HCT116 (cell line): ENCODE data around the gene PCNX1. TPM values are rescaled to one million over a fixed set of nuclear protein-coding genes. Genes with fewer than 3 reads are reported as not detected.

Experiments used
- ATAC-seq: fragments of 200-7000 bp; cut with Tn5 transposase; 2 replicates; pipeline ENCODE4 v1.9.1; 2020; ENCODE audit warnings: mild to moderate bottlenecking, moderate library complexity
- BruUV-seq: library from RNA; stranded (reverse); fragments of 400-500 nt; replicated peaks from 2 replicates; lab custom pipeline; 2021; lab: Mats Ljungman, UMichigan
- CTCF ChIA-PET: fragments of 300-600 bp; sonication (Branson Sonifier 250); formaldehyde crosslinking; loops from one replicate; lab custom pipeline; 2021; ENCODE audit warnings: antibody characterized with exemption; lab: Charles Lee
- POLR2A ChIA-PET: fragments of 300-600, 350-600 bp; sonication (Branson Sonifier 250); formaldehyde crosslinking; loops from one replicate; lab custom pipeline; 2021; ENCODE audit warnings: antibody characterized with exemption; lab: Charles Lee
- RAD21 ChIA-PET, 2 experiments: fragments of 300-600 bp; sonication (Branson Sonifier 250); formaldehyde crosslinking; loops; one replicate each; lab custom pipeline; 2023; ENCODE audit warnings: low total read pairs in 2 of 2; ENCODE audit not compliant: uncharacterized antibody in 2 of 2, unreplicated experiment in 2 of 2, low non-redundant PET in 1 of 2; lab: Charles Lee
- DNase-seq: peaks from one replicate; pipeline ENCODE4 v3.0.0-alpha.2; 2010; ENCODE audit warnings: low read depth, low spot score
- H2AFZ ChIP-seq: fragments of 200-600 bp; shearing (Covaris generic), sonication (generic); 2 replicates; pipeline ENCODE4 v1.6.1; 2017; ENCODE audit warnings: low read depth, mixed run types, mixed read lengths, antibody characterized with exemption, low read length; ENCODE audit not compliant: poor library complexity, severe bottlenecking
- H3K27ac ChIP-seq: 2 replicates; pipeline ENCODE4 v1.5.1; 2012; ENCODE audit warnings: low read depth, low read length
- H3K27me3 ChIP-seq: fragments of 200-600 bp; sonication (generic); 2 replicates; pipeline ENCODE4 v1.6.1; 2016; ENCODE audit warnings: mixed run types, low read length, mixed read lengths; ENCODE audit not compliant: insufficient read depth
- H3K36me3 ChIP-seq, 2 experiments: fragments of 200-500 bp in 1 of 2; fragments of 200-600 bp in 1 of 2; sonication (Bioruptor generic) in 1 of 2; sonication (generic) in 1 of 2; 2 replicates each; pipeline versions ENCODE4 v1.5.1 to v1.6.1; 2014 to 2016; ENCODE audit warnings: low read length in 2 of 2, inconsistent platforms in 1 of 2, mixed read lengths in 1 of 2, mixed run types in 1 of 2; ENCODE audit not compliant: insufficient read depth in 2 of 2, control insufficient read depth in 1 of 2
- H3K4me1 ChIP-seq, 2 experiments: fragments of 200-600 bp in 1 of 2; sonication (generic) in 1 of 2; 2 replicates each; pipeline versions ENCODE4 v1.5.1 to v1.6.1; 2012 to 2017; ENCODE audit warnings: low read length in 2 of 2, inconsistent platforms in 1 of 2, mild to moderate bottlenecking in 1 of 2, mixed read lengths in 1 of 2, mixed run types in 1 of 2, moderate library complexity in 1 of 2; ENCODE audit not compliant: insufficient read depth in 2 of 2, control insufficient read depth in 1 of 2
- H3K4me2 ChIP-seq: fragments of 200-600 bp; sonication (generic); 2 replicates; pipeline ENCODE4 v1.6.1; 2017; ENCODE audit warnings: mixed run types, low read length, mixed read lengths
- H3K4me3 ChIP-seq, 2 experiments: fragments of 200-600 bp in 1 of 2; sonication (generic) in 1 of 2; replicated peaks in 1 of 2; 2 replicates each; pipeline ENCODE4 v1.5.1; 2011 to 2016; ENCODE audit warnings: low read length in 2 of 2, control low read depth in 1 of 2, low read depth in 1 of 2, mild to moderate bottlenecking in 1 of 2, mixed read lengths in 1 of 2, mixed run types in 1 of 2
- H3K79me2 ChIP-seq: fragments of 200-600 bp; sonication (generic); 2 replicates; pipeline ENCODE4 v1.6.1; 2017; ENCODE audit warnings: mild to moderate bottlenecking, mixed run types, low read length, moderate library complexity, mixed read lengths; ENCODE audit not compliant: insufficient read depth
- H3K9ac ChIP-seq: fragments of 200-600 bp; sonication (generic); 2 replicates; pipeline ENCODE4 v1.6.1; 2016; ENCODE audit warnings: low read length, mixed read lengths
- H3K9me2 ChIP-seq: fragments of 200-600 bp; sonication (generic), shearing (Covaris generic); 2 replicates; pipeline ENCODE4 v1.6.1; 2017; ENCODE audit warnings: mixed run types, mild to moderate bottlenecking, moderate library complexity; ENCODE audit not compliant: insufficient read depth
- H3K9me3 ChIP-seq, 2 experiments: fragments of 200-500 bp in 1 of 2; fragments of 200-600 bp in 1 of 2; sonication (Bioruptor generic) in 1 of 2; sonication (generic) in 1 of 2; 2 replicates each; pipeline ENCODE4 v1.6.1; 2014 to 2017; ENCODE audit warnings: low read length in 2 of 2, mixed read lengths in 2 of 2, inconsistent platforms in 1 of 2, low read depth in 1 of 2, mild to moderate bottlenecking in 1 of 2, mixed run types in 1 of 2, moderate library complexity in 1 of 2; ENCODE audit not compliant: control insufficient read depth in 1 of 2, insufficient read depth in 1 of 2
- H4K20me1 ChIP-seq: fragments of 200-600 bp; sonication (generic), shearing (Covaris generic); 2 replicates; pipeline ENCODE4 v1.6.1; 2017; ENCODE audit warnings: mixed run types, mild to moderate bottlenecking, moderate library complexity; ENCODE audit not compliant: insufficient read depth
- ATF3 ChIP-seq: IDR thresholded peaks from 2 replicates; pipeline ENCODE4 v1.6.1; 2012
- ELF1 ChIP-seq: IDR thresholded peaks from 2 replicates; pipeline ENCODE4 v1.6.1; 2012; ENCODE audit warnings: low read depth, borderline replicate concordance
- EZH2 ChIP-seq: fragments of 200-600 bp; sonication (generic); IDR thresholded peaks from 2 replicates; pipeline ENCODE4 v1.6.1; 2017; ENCODE audit warnings: antibody characterized with exemption, mixed run types
- FOSL1 ChIP-seq: IDR thresholded peaks from 2 replicates; pipeline ENCODE4 v1.6.1; 2012; ENCODE audit warnings: low read depth
- POLR2A ChIP-seq: IDR thresholded peaks from 2 replicates; pipeline ENCODE4 v1.7.0; 2011; ENCODE audit warnings: borderline replicate concordance; ENCODE audit not compliant: insufficient read depth, insufficient read length; ENCODE audit errors: extremely low read depth
- RAD21 ChIP-seq: IDR thresholded peaks from 2 replicates; pipeline ENCODE4 v1.6.1; 2012; ENCODE audit warnings: low read depth, mild to moderate bottlenecking
- SIN3A ChIP-seq: IDR thresholded peaks from 2 replicates; pipeline ENCODE4 v1.6.1; 2012; ENCODE audit warnings: low read depth
- YY1 ChIP-seq: IDR thresholded peaks from 2 replicates; pipeline ENCODE4 v1.6.1; 2011; ENCODE audit warnings: low read length, low read depth, moderate library complexity, mild to moderate bottlenecking; ENCODE audit not compliant: insufficient replicate concordance; ENCODE audit errors: extremely low read depth
- ZBTB33 ChIP-seq: IDR thresholded peaks from 2 replicates; pipeline ENCODE4 v1.6.1; 2011; ENCODE audit warnings: mild to moderate bottlenecking, low read length, moderate library complexity; ENCODE audit not compliant: insufficient replicate concordance; ENCODE audit errors: extremely low read depth
- ZFX ChIP-seq: fragments of 450-650 bp; IDR thresholded peaks from 2 replicates; pipeline ENCODE4 v1.6.1; 2017
- intact Hi-C: fragments of 100-400 bp; cut with micrococcal nuclease; formaldehyde crosslinking; loops from 2 replicates; pipeline ENCODE4 v1.10.0; 2022
- total RNA-seq: library from RNA; stranded (reverse); gene quantifications from one replicate; pipeline ENCODE4 v1.2.1, GENCODE V29; 2021; ENCODE audit not compliant: unreplicated experiment
- TF ChIP-seq, protein P1 (sequence below): IDR thresholded peaks from 2 replicates; pipeline ENCODE4 v1.6.1; 2012; ENCODE audit warnings: low read depth
- TF ChIP-seq, protein P2 (sequence below), 3 experiments: fragments of 200-600 bp in 1 of 3; sonication (generic) in 1 of 3; IDR thresholded peaks in 2 of 3; conservative IDR thresholded peaks in 1 of 3; 2 replicates each; pipeline ENCODE4 v1.5.1; 2012 to 2017; ENCODE audit warnings: low read depth in 2 of 3, low read length in 2 of 3, antibody characterized with exemption in 1 of 3, borderline replicate concordance in 1 of 3, control low read depth in 1 of 3, mild to moderate bottlenecking in 1 of 3, mixed read lengths in 1 of 3, mixed run types in 1 of 3, moderate library complexity in 1 of 3; ENCODE audit not compliant: insufficient read depth in 1 of 3
- TF ChIP-seq, protein P3 (sequence below): IDR thresholded peaks from 2 replicates; pipeline ENCODE4 v1.6.1; 2012

Gene PCNX1
- total RNA-seq, 1 experiment from 2014 or later, result 52.2 TPM

- TF ChIP-seq ZBTB33 (no peak), RAD21 (no peak), ZFX (no peak), ELF1 (no peak), YY1 (no peak)
Observed at GRCh38 chr14:71141701-71142374, 234.6 kb downstream of the PCNX1 start (continued).

GRCh38 chr14:71142375-71143038, 235.2 kb downstream of the PCNX1 start:
- Histone ChIP-seq H3K4me3 (no peak overlapping the region), H3K79me2 (no peaks in the 10 kb centered on the region), H3K9me3 (no peaks in the 10 kb centered on the region), H3K4me2 (no peak overlapping the region), H3K9me2 (no peaks in the 10 kb centered on the region), H3K9ac (no peak overlapping the region), H2AFZ (no peak overlapping the region), H3K27ac (no peak overlapping the region), H3K4me1 (peaks cover 6 to 12% of the 10 kb centered on the region in 2 experiments; a peak in 3 of 4 replicates), H3K36me3 (no peaks in the 10 kb centered on the region), H3K27me3 (no peaks in the 10 kb centered on the region), H4K20me1 (no peaks in the 10 kb centered on the region)
- intact Hi-C loops, result loop anchor here (5.0 kb wide), 1 partner anchor 1280 kb away; no protein-coding TSS in a partner anchor
- POLR2A ChIA-PET, result no interaction called here
- RAD21 ChIA-PET, result no interaction called here
- ATAC-seq (no peak), DNase-seq (no peak)
- CTCF ChIA-PET, result interaction anchor here (1.2 to 3.2 kb wide), 2 partner anchors 24 to 610 kb away, joined by 3 to 17 read pairs; no protein-coding TSS in a partner anchor
- BruUV-seq, result no TSS peak
- TF ChIP-seq SIN3A (no peak), RAD21 (no peak), FOSL1 (no peak), POLR2A (no peak), ATF3 (no peak), ELF1 (no peak), EZH2 (no peak)
- TF ChIP-seq, protein P1, sequence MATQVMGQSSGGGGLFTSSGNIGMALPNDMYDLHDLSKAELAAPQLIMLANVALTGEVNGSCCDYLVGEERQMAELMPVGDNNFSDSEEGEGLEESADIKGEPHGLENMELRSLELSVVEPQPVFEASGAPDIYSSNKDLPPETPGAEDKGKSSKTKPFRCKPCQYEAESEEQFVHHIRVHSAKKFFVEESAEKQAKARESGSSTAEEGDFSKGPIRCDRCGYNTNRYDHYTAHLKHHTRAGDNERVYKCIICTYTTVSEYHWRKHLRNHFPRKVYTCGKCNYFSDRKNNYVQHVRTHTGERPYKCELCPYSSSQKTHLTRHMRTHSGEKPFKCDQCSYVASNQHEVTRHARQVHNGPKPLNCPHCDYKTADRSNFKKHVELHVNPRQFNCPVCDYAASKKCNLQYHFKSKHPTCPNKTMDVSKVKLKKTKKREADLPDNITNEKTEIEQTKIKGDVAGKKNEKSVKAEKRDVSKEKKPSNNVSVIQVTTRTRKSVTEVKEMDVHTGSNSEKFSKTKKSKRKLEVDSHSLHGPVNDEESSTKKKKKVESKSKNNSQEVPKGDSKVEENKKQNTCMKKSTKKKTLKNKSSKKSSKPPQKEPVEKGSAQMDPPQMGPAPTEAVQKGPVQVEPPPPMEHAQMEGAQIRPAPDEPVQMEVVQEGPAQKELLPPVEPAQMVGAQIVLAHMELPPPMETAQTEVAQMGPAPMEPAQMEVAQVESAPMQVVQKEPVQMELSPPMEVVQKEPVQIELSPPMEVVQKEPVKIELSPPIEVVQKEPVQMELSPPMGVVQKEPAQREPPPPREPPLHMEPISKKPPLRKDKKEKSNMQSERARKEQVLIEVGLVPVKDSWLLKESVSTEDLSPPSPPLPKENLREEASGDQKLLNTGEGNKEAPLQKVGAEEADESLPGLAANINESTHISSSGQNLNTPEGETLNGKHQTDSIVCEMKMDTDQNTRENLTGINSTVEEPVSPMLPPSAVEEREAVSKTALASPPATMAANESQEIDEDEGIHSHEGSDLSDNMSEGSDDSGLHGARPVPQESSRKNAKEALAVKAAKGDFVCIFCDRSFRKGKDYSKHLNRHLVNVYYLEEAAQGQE, result no peak
- TF ChIP-seq, protein P2, sequence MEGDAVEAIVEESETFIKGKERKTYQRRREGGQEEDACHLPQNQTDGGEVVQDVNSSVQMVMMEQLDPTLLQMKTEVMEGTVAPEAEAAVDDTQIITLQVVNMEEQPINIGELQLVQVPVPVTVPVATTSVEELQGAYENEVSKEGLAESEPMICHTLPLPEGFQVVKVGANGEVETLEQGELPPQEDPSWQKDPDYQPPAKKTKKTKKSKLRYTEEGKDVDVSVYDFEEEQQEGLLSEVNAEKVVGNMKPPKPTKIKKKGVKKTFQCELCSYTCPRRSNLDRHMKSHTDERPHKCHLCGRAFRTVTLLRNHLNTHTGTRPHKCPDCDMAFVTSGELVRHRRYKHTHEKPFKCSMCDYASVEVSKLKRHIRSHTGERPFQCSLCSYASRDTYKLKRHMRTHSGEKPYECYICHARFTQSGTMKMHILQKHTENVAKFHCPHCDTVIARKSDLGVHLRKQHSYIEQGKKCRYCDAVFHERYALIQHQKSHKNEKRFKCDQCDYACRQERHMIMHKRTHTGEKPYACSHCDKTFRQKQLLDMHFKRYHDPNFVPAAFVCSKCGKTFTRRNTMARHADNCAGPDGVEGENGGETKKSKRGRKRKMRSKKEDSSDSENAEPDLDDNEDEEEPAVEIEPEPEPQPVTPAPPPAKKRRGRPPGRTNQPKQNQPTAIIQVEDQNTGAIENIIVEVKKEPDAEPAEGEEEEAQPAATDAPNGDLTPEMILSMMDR (IDR thresholded peaks at IDR 0.05 in 2 of 3, conservative IDR thresholded peaks at IDR 0.05 in 1 of 3; ENCODE audit: borderline replicate concordance in 1 of 3, insufficient read depth in 1 of 3, low read depth in 2 of 3, low read length in 2 of 3), result no peak
- TF ChIP-seq, protein P3, sequence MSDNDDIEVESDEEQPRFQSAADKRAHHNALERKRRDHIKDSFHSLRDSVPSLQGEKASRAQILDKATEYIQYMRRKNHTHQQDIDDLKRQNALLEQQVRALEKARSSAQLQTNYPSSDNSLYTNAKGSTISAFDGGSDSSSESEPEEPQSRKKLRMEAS, result no peak
